ENCODE results near the gene AIFM3.
"Not testable (repeated sequence)": the region's sequence is repeated elsewhere in the genome, so short reads cannot be mapped to it uniquely, and the experiment has no call there.

Gene AIFM3

GRCh38 chr22:20942203-20942902 lies 24.7 kb upstream of the AIFM3 start:
- not testable (repeated sequence) for FAIRE-seq

- no peak for FAIRE-seq
Observed at GRCh38 chr22:20943104-20943933, 23.7 kb upstream of the AIFM3 start.

- no peak for FAIRE-seq
Observed at GRCh38 chr22:20944042-20944441, 23.0 kb upstream of the AIFM3 start.

GRCh38 chr22:20945578-20945934 lies 21.5 kb upstream of the AIFM3 start:
- FAIRE-seq = no peak

- no peak for FAIRE-seq
Observed at GRCh38 chr22:20946080-20946986, 20.7 kb upstream of the AIFM3 start.

- FAIRE-seq = no peak
Observed at GRCh38 chr22:20946991-20947390, 20.1 kb upstream of the AIFM3 start.

GRCh38 chr22:20948450-20948849 lies 18.6 kb upstream of the AIFM3 start:
- FAIRE-seq = no peak

GRCh38 chr22:20948989-20949388 lies 18.1 kb upstream of the AIFM3 start:
- FAIRE-seq = no peak

GRCh38 chr22:20949698-20950183 lies 17.3 kb upstream of the AIFM3 start:
- FAIRE-seq = no peak

GRCh38 chr22:20951151-20951931 lies 15.7 kb upstream of the AIFM3 start:
- FAIRE-seq = no peak

- no peak for FAIRE-seq
Observed at GRCh38 chr22:20951932-20952380, 15.1 kb upstream of the AIFM3 start.

GRCh38 chr22:20952544-20953341 lies 14.3 kb upstream of the AIFM3 start:
- no peak for FAIRE-seq

GRCh38 chr22:20953342-20953608 lies 13.8 kb upstream of the AIFM3 start:
- FAIRE-seq = no peak

GRCh38 chr22:20953668-20954500 lies 13.2 kb upstream of the AIFM3 start:
- FAIRE-seq = no peak

GRCh38 chr22:20955548-20955947 lies 11.5 kb upstream of the AIFM3 start:
- no peak for FAIRE-seq

GRCh38 chr22:20956258-20957101 lies 10.6 kb upstream of the AIFM3 start:
- FAIRE-seq = no peak

- no peak for FAIRE-seq
Observed at GRCh38 chr22:20957102-20957682, 9.9 kb upstream of the AIFM3 start.

GRCh38 chr22:20957683-20958431 lies 9.2 kb upstream of the AIFM3 start:
- FAIRE-seq = no peak
